HG03342 (cell line): ENCODE measurements around the gene PACSIN3.
"Not testable (repeated sequence)": the region's sequence is repeated elsewhere in the genome, so short reads cannot be mapped to it uniquely, and the experiment has no call there.

Experiments used
- ATAC-seq: cut with Tn5 transposase; IDR thresholded peaks from one replicate; pipeline ENCODE4 v1.9.1; 2021; ENCODE audit warnings: mild to moderate bottlenecking, moderate library complexity; ENCODE audit not compliant: unreplicated experiment

Gene PACSIN3

DNA sequence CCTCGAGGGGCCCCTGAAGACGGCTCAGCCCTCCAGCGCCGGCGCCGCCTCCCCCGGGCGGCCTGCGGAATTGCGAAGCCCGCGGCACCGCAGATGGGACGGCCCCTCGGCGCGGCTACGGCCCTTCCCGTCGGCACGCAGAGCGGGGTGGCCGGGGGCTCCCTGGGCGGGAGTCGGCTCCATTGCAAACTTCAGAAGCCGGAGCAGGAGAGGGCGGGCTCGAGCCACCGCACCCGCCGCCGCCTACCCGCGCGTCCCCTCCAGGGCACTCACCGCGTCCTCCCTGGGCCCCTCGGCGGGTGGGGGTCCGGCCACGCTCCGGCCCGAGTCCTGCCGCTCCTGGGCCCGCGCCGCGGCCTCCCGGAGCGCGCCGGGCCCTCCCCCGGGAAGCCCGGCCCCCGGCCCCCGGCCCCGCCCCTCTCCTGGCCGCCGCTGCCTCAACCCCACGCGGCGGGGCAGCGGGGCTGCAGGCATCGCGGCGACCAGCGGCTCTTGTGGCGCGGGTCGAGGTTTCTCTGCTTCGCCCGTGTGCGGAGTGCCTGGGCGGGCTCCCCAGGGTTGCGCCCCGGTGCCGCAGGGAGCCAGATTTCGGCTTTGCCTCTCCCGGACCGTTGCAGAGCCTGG, at the start of gene PACSIN3:
PACSIN3 (minus strand) TSS at position 359 of the 624 bp plus-strand sequence. CDS start 3,707 bp downstream, outside the sequence.
- peak; percentile 49 for ATAC-seq

DNA sequence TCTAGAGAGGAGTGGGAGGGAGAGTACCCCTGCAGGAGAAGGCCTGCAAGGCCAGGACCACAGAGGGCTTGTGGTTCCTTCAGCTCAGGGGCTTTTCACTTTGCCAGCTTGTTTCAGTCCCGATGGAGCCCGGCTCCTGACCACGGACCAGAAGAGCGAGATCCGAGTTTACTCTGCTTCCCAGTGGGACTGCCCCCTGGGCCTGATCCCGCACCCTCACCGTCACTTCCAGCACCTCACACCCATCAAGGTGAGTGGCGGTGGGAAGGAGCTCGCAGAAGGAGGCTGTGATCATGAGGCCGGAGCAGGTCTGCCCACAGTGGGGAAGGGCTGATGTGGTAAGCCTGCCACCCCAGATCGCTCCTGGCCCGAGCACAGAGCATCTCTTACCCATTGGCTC, 48.9 kb upstream of the PACSIN3 start:
- ATAC-seq: no peak

- no peak for ATAC-seq
These were observed 48.5 kb upstream of the PACSIN3 start for GRCh38 chr11:47234669-47235100.

- no peak for ATAC-seq
These were observed 47.9 kb upstream of the PACSIN3 start for GRCh38 chr11:47233989-47234668.

- ATAC-seq: no peak
These were observed 46.8 kb upstream of the PACSIN3 start for GRCh38 chr11:47233051-47233450.

- ATAC-seq: no peak
These were observed 42.9 kb upstream of the PACSIN3 start for GRCh38 chr11:47229161-47229560.

- peak; percentile 48 for ATAC-seq
These were observed 39.5 kb upstream of the PACSIN3 start for GRCh38 chr11:47225552-47226400.

DNA sequence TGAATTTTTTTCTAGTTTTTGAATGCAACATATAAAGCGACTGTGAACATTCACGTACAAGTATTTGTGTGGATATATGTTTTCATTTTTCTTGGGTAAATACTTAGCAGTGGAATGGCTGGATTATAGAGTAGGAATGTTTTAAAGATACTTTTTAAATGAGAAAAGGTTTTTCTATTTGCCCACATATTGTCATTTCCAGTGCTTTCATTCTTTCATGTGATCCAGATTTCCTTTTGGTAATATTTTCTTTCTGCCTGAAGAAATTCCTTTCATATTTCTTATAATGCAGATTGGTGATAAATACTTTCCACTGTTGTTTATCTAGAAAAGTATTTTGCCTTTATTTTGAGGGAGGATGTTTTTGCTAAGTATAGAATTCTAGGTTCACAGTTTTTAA, 36.5 kb upstream of the PACSIN3 start:
- ATAC-seq: no peak

DNA sequence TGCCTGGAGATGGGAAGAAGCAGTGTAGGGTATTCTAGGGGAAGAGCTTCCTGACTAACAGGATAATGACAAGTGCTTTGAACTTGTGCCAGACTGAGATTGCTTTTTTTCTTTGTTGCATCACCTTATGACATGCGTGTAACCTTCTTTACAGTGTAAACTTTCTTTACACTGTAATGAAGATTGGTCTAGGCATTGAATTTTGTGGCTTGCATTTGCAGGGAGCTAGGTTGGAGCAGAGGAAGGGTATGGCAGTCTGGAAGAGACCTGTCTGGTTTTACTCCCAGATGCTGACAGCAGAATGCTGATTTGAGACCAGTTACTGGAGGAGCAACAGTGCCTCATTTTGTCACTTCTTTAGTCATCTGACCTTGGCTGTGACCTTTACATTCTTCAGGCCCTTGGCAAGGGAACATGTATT, 34.2 kb upstream of the PACSIN3 start:
- ATAC-seq: no peak

DNA sequence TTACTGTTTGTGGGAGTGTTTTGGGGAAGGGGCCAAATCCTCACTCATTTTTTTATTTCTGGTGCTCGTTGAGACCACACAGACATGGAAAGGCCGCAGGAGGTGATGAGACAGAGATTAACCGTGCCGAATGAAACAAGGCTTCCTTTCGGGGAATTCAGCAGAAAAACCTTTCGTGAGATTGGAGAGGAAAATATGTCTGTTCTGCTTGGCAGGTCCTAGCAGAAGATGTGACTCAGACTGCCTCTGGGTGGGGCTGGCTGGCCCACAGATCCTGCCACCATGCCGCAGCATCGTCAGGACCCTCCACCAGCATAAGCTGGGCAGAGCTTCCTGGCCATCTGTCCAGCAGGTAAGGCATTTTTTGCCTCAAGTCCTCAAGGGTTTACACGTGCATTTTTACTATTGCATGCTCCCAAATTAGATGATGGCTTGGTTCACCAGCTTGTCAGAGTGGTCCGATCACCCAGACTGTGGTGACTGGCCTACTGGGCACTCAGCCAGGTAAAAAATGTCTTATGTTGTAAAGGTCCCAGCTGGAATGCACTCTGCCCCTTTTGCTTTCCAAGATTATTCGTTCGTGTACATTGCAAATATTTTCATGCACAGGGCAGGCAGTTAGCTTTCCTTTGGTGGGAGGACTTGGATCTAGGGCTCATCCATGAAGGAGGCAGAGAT, 30.0 kb upstream of the PACSIN3 start:
- ATAC-seq: peak; percentile 39

DNA sequence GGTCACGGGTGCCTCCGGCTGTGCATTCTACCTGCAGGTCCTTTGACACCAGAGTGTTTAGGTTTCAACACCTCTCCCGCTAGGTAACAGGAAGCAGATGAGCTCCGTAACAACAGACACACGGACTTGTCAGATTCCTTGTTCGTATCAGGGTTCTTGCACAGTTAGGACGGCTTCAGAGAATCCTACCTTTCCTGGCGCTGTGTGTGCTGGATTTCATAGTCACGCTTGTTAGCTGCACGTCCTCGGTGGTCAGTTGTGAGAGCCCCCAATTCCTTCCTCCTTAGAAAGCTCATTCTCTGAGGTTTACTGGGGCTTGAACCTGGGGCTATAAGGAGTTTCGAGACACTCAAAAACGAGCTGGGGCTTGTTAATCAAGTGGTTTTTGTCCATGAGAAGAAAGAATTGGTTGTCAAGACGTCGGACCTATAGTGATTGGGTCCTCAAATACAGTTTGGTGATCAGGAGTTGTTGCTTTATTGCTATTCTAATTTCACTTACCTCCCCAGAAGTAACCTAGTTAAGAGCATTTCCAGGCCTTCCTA, 29.2 kb upstream of the PACSIN3 start:
- ATAC-seq: no peak

DNA sequence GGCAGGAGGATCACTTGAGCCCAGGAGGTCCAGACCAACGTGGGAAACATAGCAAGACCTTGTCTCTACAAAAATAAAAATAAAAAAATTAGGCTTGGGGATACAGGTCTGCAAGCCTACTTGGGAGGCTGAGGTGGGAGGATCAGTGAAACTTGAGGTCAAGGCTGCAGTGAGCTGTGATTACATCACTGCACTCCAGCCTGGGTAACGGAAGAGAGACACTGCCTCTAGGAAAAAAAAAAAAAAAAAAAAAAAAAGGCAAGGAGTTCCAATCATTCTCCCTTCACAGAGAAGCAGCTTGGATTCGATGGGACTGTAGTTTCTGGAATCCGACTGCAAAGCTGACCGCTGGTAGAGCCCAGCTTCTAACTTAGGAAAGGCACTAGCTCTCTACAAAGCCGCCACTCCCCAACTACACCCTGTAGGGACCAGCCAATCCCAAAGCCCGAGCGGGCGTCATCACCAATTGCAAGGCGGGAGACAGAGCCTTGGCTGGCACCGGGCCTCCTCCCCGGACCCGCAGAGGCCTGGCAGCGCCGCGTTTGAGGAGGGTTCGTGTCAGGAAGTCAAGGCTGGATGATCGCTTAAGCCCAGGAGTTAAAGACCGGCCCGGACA, 27.8 kb upstream of the PACSIN3 start:
- peak; percentile 43 for ATAC-seq

GRCh38 chr11:47212938-47213337, 26.7 kb upstream of the PACSIN3 start:
- ATAC-seq: no peak

DNA sequence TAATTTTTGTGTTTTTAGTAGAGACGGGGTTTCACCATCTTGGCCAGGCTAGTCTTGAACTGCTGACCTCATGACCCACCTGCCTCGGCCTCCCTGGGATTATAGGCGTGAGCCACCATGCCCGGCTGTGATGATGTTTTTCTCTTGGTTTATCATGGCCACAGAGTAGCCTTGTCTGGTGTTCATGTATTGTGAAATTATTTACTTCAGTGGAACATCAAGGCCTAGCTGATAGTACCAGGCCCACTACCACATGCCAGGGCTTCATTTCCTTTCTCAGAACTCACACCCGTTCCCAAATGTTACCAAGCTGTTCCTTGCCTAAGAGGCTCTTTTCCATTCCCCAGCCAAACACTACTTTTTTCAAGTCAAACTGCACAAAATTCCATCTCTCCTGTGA, 22.4 kb upstream of the PACSIN3 start:
- no peak for ATAC-seq

GRCh38 chr11:47208008-47208552, 21.8 kb upstream of the PACSIN3 start:
- ATAC-seq: not testable (repeated sequence)

DNA sequence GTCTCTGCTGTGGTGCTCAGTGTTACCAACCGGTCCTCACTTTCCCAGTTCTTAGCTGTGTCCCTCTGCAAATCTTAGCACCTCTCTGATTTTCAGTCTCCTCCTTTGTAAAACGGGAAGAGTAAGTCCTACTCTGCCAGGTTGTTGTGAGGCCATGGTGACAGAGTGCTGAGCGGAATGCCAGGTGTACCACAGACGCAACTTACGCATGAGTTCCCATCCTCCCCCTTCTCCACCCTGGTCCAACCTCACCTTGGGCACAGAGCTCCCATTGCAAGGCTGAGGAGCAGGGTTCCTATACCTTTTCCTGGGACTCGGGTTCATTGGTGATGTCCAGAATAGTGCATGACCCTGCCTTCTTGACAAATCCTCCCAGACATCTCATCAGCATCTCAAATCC, 21.2 kb upstream of the PACSIN3 start:
- ATAC-seq: no peak

GRCh38 chr11:47206577-47206976, 20.3 kb upstream of the PACSIN3 start:
- not testable (repeated sequence) for ATAC-seq

DNA sequence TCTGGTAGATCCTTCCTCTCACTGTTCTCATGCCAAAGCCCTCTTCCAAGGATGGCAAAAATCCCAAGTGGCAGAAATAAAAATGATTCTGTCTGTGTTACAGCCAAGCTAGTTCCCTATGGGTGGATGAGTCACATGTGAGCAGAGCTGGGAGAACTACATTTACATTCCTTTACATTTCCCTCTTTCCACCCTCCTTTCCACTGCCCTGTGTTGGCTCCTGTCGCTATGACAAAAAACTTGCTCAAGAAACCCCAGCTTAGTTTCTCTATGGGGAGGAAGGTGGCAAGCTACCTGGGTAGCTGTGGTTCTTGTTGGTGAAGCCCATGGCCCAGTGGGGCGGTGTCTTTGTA, 18.4 kb upstream of the PACSIN3 start:
- no peak for ATAC-seq

GRCh38 chr11:47202576-47202975, 16.3 kb upstream of the PACSIN3 start:
- no peak for ATAC-seq

DNA sequence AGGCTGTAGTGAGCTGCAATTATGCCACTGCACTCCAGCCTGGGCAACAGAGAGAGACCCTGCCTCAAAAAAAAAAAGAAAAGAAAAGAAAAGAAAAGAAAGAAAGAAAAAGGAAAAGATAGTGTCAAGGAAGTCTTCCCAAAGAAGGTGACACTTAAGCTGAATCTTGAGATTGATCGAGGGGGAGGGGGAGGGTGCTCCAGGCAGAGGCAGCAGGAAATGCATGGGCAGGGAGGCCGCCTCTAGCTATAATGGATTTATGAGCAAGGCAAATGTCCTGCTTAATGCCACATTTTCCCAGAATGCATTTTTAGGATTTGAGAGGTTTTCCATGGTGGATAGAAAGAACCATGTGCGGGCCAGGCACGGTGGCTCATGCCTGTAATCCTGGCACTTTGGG, 14.8 kb upstream of the PACSIN3 start:
- no peak for ATAC-seq
